CD8-positive, alpha-beta memory T cell (primary cell): ENCODE measurements around the gene AP1B1. TPM values are rescaled to one million over a fixed set of nuclear protein-coding genes. Genes with fewer than 3 reads are reported as not detected.

ENCODE experiments used
- CTCF ChIA-PET: fragments of 350-600 bp; sonication (Branson Sonifier 250); formaldehyde crosslinking; loops from one replicate; lab custom pipeline; 2021; ENCODE audit warnings: antibody characterized with exemption; lab: Charles Lee
- POLR2A ChIA-PET: fragments of 350-600 bp; sonication (Branson Sonifier 250); formaldehyde crosslinking; loops from one replicate; lab custom pipeline; 2021; ENCODE audit warnings: antibody characterized with exemption; lab: Charles Lee
- DNase-seq, 5 donors: peaks; one replicate each; pipeline versions ENCODE4 v3.0.0 to v3.0.0-alpha.2; 2020 to 2022; ENCODE audit warnings: mixed read lengths in 1 of 5
- H3K27ac ChIP-seq: one replicate; pipeline ENCODE4 v1.7.0; 2013; ENCODE audit warnings: low read depth, mild to moderate bottlenecking, low read length, moderate library complexity
- H3K27me3 ChIP-seq: 2 replicates; pipeline ENCODE4 v1.7.0; 2013; ENCODE audit warnings: low read length, mild to moderate bottlenecking; ENCODE audit not compliant: insufficient read depth, poor library complexity, severe bottlenecking
- H3K36me3 ChIP-seq: 2 replicates; pipeline ENCODE4 v1.7.0; 2013; ENCODE audit warnings: mild to moderate bottlenecking, low read length, moderate library complexity; ENCODE audit not compliant: insufficient read depth
- H3K4me1 ChIP-seq: 2 replicates; pipeline ENCODE4 v1.7.0; 2013; ENCODE audit warnings: mild to moderate bottlenecking, low read length, moderate library complexity; ENCODE audit not compliant: insufficient read depth
- H3K4me3 ChIP-seq: 2 replicates; pipeline ENCODE4 v1.7.0; 2013; ENCODE audit warnings: mild to moderate bottlenecking, low read length
- H3K9me3 ChIP-seq: 2 replicates; pipeline ENCODE4 v1.7.0; 2013; ENCODE audit warnings: mild to moderate bottlenecking, low read length
- H3K27ac Mint-ChIP-seq, 8 donors: one replicate each; pipeline ENCODE4 v1.8.0; 2020 to 2021; ENCODE audit warnings: mixed read lengths in 8 of 8, mild to moderate bottlenecking in 6 of 8, inconsistent platforms in 3 of 8, moderate library complexity in 3 of 8
- H3K27me3 Mint-ChIP-seq, 2 donors: one replicate each; pipeline ENCODE4 v1.8.0; 2020 to 2021; ENCODE audit warnings: mixed read lengths in 2 of 2, mild to moderate bottlenecking in 1 of 2, moderate library complexity in 1 of 2
- H3K36me3 Mint-ChIP-seq, 3 donors: one replicate each; pipeline ENCODE4 v1.8.0; 2020 to 2021; ENCODE audit warnings: mixed read lengths in 3 of 3, inconsistent platforms in 1 of 3, mild to moderate bottlenecking in 1 of 3
- H3K4me1 Mint-ChIP-seq, 3 donors: one replicate each; pipeline ENCODE4 v1.8.0; 2020 to 2021; ENCODE audit warnings: mixed read lengths in 3 of 3, inconsistent platforms in 1 of 3, mild to moderate bottlenecking in 1 of 3
- H3K4me3 Mint-ChIP-seq, 7 donors: one replicate each; pipeline ENCODE4 v1.8.0; 2020 to 2021; ENCODE audit warnings: mixed read lengths in 7 of 7, mild to moderate bottlenecking in 6 of 7, moderate library complexity in 4 of 7, inconsistent platforms in 2 of 7
- H3K9me3 Mint-ChIP-seq, 5 donors: one replicate each; pipeline ENCODE4 v1.8.0; 2020 to 2022; ENCODE audit warnings: mixed read lengths in 5 of 5, mild to moderate bottlenecking in 3 of 5, moderate library complexity in 2 of 5, inconsistent platforms in 1 of 5
- polyA plus RNA-seq: library from polyadenylated mRNA; unstranded; fragments of 300-500 nt; fragmentation: Illumina TruSeq; gene quantifications from one replicate; pipeline ENCODE4 v1.2.3, GENCODE V29; 2021
- total RNA-seq, 2 experiments: library from RNA; stranded (reverse); gene quantifications; one replicate each; pipeline ENCODE4 v1.2.3, GENCODE V29; 2021

AP1B1 gene
- total and polyA plus RNA-seq, 3 experiments from 2014 or later: 22.9 to 75.1 (median 75.0) TPM

DNA sequence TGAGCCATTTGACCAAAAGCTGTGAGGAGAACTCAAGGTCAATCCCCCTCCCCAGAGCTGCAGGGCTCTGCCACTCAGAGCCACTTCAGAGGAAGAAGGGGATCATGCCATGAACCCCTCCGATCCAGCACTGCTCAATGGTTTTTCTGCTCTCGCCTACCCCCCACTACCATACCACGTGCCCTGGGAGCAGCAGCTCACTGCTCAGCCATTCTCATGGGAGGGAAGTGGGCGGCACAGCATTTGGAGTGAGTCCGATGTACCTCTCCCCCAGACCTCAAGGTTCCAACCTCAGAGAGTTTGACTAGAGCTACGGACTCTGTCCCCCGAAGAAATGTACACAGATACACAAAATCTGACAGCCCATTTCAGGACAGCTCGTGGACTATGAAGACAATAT, 34.5 kb downstream of the AP1B1 start:
- POLR2A ChIA-PET: no interaction called here
- no peaks in the 10 kb centered on the region for H3K4me1 Mint-ChIP-seq
- no peak overlapping the region for H3K27ac Mint-ChIP-seq
- no peaks in the 10 kb centered on the region for H3K9me3 ChIP-seq
- H3K4me3 ChIP-seq: no peak overlapping the region
- no peaks in the 10 kb centered on the region for H3K9me3 Mint-ChIP-seq
- H3K4me1 ChIP-seq: no peaks in the 10 kb centered on the region
- DNase-seq: no peak
- peaks cover 50% of the 10 kb centered on the region for H3K36me3 ChIP-seq
- H3K27me3 Mint-ChIP-seq: no peaks in the 10 kb centered on the region
- H3K27me3 ChIP-seq: no peaks in the 10 kb centered on the region
- H3K36me3 Mint-ChIP-seq: peaks cover 4 to 95% (median 16%) of the 10 kb centered on the region in 3 donors
- CTCF ChIA-PET: no interaction called here
- H3K27ac ChIP-seq: no peak overlapping the region
- no peak overlapping the region for H3K4me3 Mint-ChIP-seq

DNA sequence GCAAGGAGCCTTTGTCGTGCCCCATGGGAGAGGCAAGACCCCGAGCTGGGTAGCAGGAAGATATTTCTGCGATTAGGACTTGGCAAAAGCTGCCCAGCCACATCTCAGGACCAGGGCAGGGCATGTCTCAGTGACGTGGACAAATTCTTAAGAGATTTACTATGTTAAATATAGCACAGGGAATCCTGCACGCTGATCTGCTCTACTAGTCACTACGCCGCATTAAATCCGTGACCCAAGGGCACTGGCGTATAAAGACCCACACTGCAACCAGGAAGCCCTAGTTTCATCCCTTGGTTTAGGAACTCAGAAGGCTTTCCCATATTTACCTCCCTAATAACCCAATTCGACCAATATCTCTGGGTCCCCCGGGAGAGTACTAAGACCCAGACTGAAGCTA, 35.1 kb downstream of the AP1B1 start:
- H3K27me3 Mint-ChIP-seq: no peaks in the 10 kb centered on the region
- POLR2A ChIA-PET: no interaction called here

GRCh38 chr22:29352778-29353177, 35.6 kb downstream of the AP1B1 start:
- Mint-ChIP-seq H3K9me3 (no peaks in the 10 kb centered on the region), H3K27me3 (no peaks in the 10 kb centered on the region), H3K4me1 (no peaks in the 10 kb centered on the region), H3K36me3 (peaks cover 4 to 95% (median 16%) of the 10 kb centered on the region in 3 donors), H3K4me3 (no peak overlapping the region), H3K27ac (no peak overlapping the region)
- ChIA-PET POLR2A (no interaction called here), CTCF (no interaction called here)
- Histone ChIP-seq H3K4me1 (no peaks in the 10 kb centered on the region), H3K27me3 (no peaks in the 10 kb centered on the region), H3K9me3 (no peaks in the 10 kb centered on the region), H3K36me3 (peaks cover 51% of the 10 kb centered on the region), H3K4me3 (no peak overlapping the region), H3K27ac (no peak overlapping the region)
- no peak for DNase-seq

More for the DNA sequence above, 35.1 kb downstream of the AP1B1 start:
- DNase-seq: no peak
- Mint-ChIP-seq H3K4me3 (no peak overlapping the region), H3K9me3 (no peaks in the 10 kb centered on the region), H3K4me1 (no peaks in the 10 kb centered on the region), H3K27ac (no peak overlapping the region), H3K36me3 (peaks cover 4 to 95% (median 18%) of the 10 kb centered on the region in 3 donors)
- Histone ChIP-seq H3K4me3 (no peak overlapping the region), H3K36me3 (peaks cover 53% of the 10 kb centered on the region), H3K27me3 (no peaks in the 10 kb centered on the region), H3K4me1 (no peaks in the 10 kb centered on the region), H3K9me3 (no peaks in the 10 kb centered on the region), H3K27ac (no peak overlapping the region)
- CTCF ChIA-PET: no interaction called here

- H3K4me3 Mint-ChIP-seq: no peak overlapping the region
- ChIA-PET CTCF (no interaction called here), POLR2A (no interaction called here)
- Histone ChIP-seq H3K27ac (no peak overlapping the region), H3K4me1 (no peaks in the 10 kb centered on the region), H3K9me3 (no peaks in the 10 kb centered on the region), H3K4me3 (no peak overlapping the region), H3K27me3 (no peaks in the 10 kb centered on the region), H3K36me3 (peaks cover 55% of the 10 kb centered on the region)
- peaks cover 4 to 100% (median 17%) of the 10 kb centered on the region in 3 donors for H3K36me3 Mint-ChIP-seq
- H3K9me3 Mint-ChIP-seq: no peaks in the 10 kb centered on the region
- H3K4me1 Mint-ChIP-seq: no peaks in the 10 kb centered on the region
- DNase-seq: no peak
- H3K27ac Mint-ChIP-seq: peak overlapping the region in 1 of 8 donors; percentile 60
- H3K27me3 Mint-ChIP-seq: no peaks in the 10 kb centered on the region
These were observed 36.5 kb downstream of the AP1B1 start for GRCh38 chr22:29351891-29352290.

DNA sequence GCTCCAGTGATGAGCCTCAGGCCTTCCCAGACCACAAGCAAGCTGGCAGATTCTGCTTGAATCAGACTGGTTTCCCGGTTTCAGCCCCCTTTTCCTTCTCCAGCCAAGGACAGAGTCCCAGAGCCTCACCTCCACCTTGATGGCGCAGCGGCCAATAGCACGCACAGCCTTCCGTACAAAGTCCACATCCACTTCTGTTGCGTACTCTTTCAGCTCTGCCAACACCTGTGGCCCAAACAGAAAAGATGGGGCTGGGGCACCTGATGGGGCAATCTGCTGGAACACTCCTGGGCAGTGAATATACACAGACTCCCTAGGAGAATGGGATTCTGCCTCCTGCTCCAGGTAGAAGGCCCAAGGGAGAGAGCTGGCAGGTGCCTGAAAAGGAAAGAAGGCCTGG, 37.3 kb downstream of the AP1B1 start:
- Mint-ChIP-seq H3K4me1 (no peaks in the 10 kb centered on the region), H3K36me3 (peaks cover 4 to 100% (median 17%) of the 10 kb centered on the region in 3 donors)
- H3K9me3 ChIP-seq: no peaks in the 10 kb centered on the region

GRCh38 chr22:29348956-29349355, 39.4 kb downstream of the AP1B1 start:
- H3K27ac ChIP-seq: no peak overlapping the region
- no peaks in the 10 kb centered on the region for H3K4me1 Mint-ChIP-seq
- CTCF ChIA-PET: no interaction called here

More for the DNA sequence above, 37.3 kb downstream of the AP1B1 start:
- Histone ChIP-seq H3K27ac (no peak overlapping the region), H3K4me3 (no peak overlapping the region), H3K4me1 (no peaks in the 10 kb centered on the region), H3K36me3 (peaks cover 53% of the 10 kb centered on the region), H3K27me3 (no peaks in the 10 kb centered on the region)
- no peak overlapping the region for H3K4me3 Mint-ChIP-seq
- no peaks in the 10 kb centered on the region for H3K27me3 Mint-ChIP-seq
- CTCF ChIA-PET: no interaction called here
- no peak overlapping the region for H3K27ac Mint-ChIP-seq
- no peak for DNase-seq
- POLR2A ChIA-PET: interaction anchor here (0.5 kb wide), 1 partner anchor 330 kb away, joined by 4 read pairs; no protein-coding TSS in a partner anchor
- H3K9me3 Mint-ChIP-seq: no peaks in the 10 kb centered on the region

DNA sequence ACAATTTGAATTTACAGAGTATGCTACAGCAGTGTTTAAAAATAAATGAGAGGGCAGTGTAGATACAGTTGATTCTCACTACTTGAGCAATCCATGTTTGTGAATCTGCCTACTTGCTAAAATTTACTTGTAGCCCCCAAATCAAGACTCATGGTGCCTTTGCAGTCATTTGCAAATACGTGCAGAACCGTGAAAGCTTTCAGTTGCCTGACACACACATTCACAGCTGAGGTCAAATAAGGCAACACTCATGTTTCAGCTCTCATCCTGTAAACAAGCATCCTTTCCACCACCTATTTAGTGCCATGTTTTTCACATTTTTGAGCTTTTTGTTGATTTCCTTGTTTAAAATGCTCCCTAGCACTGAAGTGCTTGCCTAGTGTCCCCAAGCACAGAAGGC, 40.3 kb downstream of the AP1B1 start:
- ChIA-PET CTCF (no interaction called here), POLR2A (no interaction called here)
- H3K36me3 Mint-ChIP-seq: peaks cover 0 to 95% (median 16%) of the 10 kb centered on the region in 3 donors

More at GRCh38 chr22:29348956-29349355, 39.4 kb downstream of the AP1B1 start:
- H3K36me3 Mint-ChIP-seq: peaks cover 0 to 96% (median 16%) of the 10 kb centered on the region in 3 donors
- DNase-seq: no peak
- Histone ChIP-seq H3K36me3 (peaks cover 45% of the 10 kb centered on the region), H3K4me3 (no peak overlapping the region), H3K27me3 (no peaks in the 10 kb centered on the region), H3K4me1 (no peaks in the 10 kb centered on the region), H3K9me3 (no peaks in the 10 kb centered on the region)
- H3K9me3 Mint-ChIP-seq: no peaks in the 10 kb centered on the region
- no peak overlapping the region for H3K4me3 Mint-ChIP-seq
- H3K27ac Mint-ChIP-seq: no peak overlapping the region
- H3K27me3 Mint-ChIP-seq: no peaks in the 10 kb centered on the region
- POLR2A ChIA-PET: no interaction called here

GRCh38 chr22:29346659-29347058, 41.7 kb downstream of the AP1B1 start:
- Mint-ChIP-seq H3K4me3 (no peak overlapping the region), H3K9me3 (no peaks in the 10 kb centered on the region), H3K4me1 (no peaks in the 10 kb centered on the region), H3K36me3 (peaks cover 0 to 95% (median 19%) of the 10 kb centered on the region in 3 donors), H3K27ac (no peak overlapping the region), H3K27me3 (no peaks in the 10 kb centered on the region)
- Histone ChIP-seq H3K4me3 (no peak overlapping the region), H3K9me3 (no peaks in the 10 kb centered on the region), H3K27me3 (no peaks in the 10 kb centered on the region), H3K4me1 (no peaks in the 10 kb centered on the region), H3K27ac (no peak overlapping the region), H3K36me3 (peaks cover 54% of the 10 kb centered on the region)
- ChIA-PET CTCF (no interaction called here), POLR2A (interaction anchor here (0.6 kb wide), 1 partner anchor 1236 kb away, joined by 4 read pairs; no protein-coding TSS in a partner anchor)
- DNase-seq: no peak

More for the DNA sequence above, 40.3 kb downstream of the AP1B1 start:
- Mint-ChIP-seq H3K4me1 (no peaks in the 10 kb centered on the region), H3K9me3 (no peaks in the 10 kb centered on the region), H3K4me3 (no peak overlapping the region), H3K27me3 (no peaks in the 10 kb centered on the region), H3K27ac (peak overlapping the region in 1 of 8 donors; percentile 51)
- no peaks in the 10 kb centered on the region for H3K9me3 ChIP-seq
- DNase-seq: no peak
- H3K4me3 ChIP-seq: no peak overlapping the region
- no peaks in the 10 kb centered on the region for H3K4me1 ChIP-seq
- no peaks in the 10 kb centered on the region for H3K27me3 ChIP-seq
- H3K36me3 ChIP-seq: peaks cover 49% of the 10 kb centered on the region
- no peak overlapping the region for H3K27ac ChIP-seq
